ENCODE measurements around the gene SLC38A7.

Gene SLC38A7

GRCh38 chr16:58634265-58634802 lies 50.2 kb downstream of the SLC38A7 start:
- no peak for FAIRE-seq

- FAIRE-seq = peak; percentile 97
These were observed 54.6 kb downstream of the SLC38A7 start, which contains the start of gene CNOT1 for GRCh38 chr16:58629733-58630640. CNOT1 (minus strand) TSS chr16:58629826; CDS start chr16:58599337, 30,489 bp downstream.

DNA sequence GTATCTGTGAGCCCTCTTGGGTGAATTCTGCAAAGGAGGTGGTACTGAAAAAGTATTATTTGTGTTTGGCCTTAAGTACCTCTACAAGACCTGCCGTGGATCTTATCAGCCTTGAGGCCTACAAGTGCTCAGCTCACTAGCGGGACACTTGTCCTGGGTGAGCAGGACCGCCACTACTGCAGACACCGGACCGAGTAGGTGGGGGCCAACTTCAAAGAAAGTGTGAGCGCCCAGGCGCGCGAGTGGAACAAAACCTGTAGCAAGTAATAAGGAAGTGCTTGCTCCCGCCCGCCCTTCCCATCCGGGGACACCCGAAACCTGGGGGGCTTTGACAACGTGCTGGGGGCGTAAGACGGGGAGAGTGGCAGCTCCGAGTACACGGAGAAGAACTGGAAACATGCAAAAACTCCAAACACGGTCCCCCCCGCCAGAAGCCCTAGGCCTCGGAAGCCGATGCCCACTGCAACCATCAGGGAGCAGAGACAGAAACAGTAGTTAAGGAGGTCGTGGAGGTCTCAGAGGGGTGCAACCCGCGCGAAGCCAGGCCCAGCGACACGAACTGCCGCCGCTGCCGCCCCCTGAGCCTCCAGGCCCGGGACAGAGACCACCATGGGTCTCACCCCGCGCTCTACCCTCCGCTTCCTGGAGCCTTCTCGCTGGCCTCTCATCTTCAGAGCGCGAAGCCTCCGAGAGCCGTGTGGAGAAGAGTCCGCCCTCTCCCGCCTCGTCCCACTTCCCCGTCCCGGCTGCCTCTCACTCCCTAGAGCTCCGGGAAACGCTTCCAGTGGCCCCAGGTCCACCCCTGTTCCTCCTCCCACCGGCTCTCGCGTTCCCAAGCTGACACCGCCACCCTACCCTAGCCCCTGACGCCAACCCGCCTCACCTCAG lies 55.5 kb downstream of the SLC38A7 start:
- no peak for FAIRE-seq

- no peak for FAIRE-seq
These were observed 60.4 kb downstream of the SLC38A7 start for GRCh38 chr16:58624209-58624608.

- no peak for FAIRE-seq
These were observed 64.2 kb downstream of the SLC38A7 start for GRCh38 chr16:58620396-58620795.

GRCh38 chr16:58615280-58615679 lies 69.3 kb downstream of the SLC38A7 start:
- no peak for FAIRE-seq

Data from endometrium (tissue), 2 donors.